Measurements from ENCODE around the gene UPK3B.
"Not testable (repeated sequence)": the region's sequence is repeated elsewhere in the genome, so short reads cannot be mapped to it uniquely, and the experiment has no call there.

- not testable (repeated sequence) for TF ChIP-seq CTCF, POLR2AphosphoS5 (IDR thresholded peaks at IDR 0.05)
Measured at GRCh38 chr7:76516932-76517331, 6.6 kb downstream of the UPK3B start.

Measured in transverse colon (tissue), 4 donors.